DOHH2 (cell line): ENCODE results near the gene NOTCH1.

Source experiments
- H3F3A ChIP-seq: fragments of 200-600 bp; sonication (generic), shearing (Covaris generic); 2 replicates; pipeline ENCODE4 v1.6.0; 2016; ENCODE audit warnings: antibody characterized with exemption, mild to moderate bottlenecking; ENCODE audit not compliant: control insufficient read depth, insufficient read depth
- H3K27ac ChIP-seq: fragments of 200-600 bp; sonication (generic); 2 replicates; pipeline ENCODE4 v1.5.1; 2014; ENCODE audit warnings: low read depth, mild to moderate bottlenecking, low read length, moderate library complexity
- H3K27me3 ChIP-seq: fragments of 200-600 bp; sonication (generic); 2 replicates; pipeline ENCODE4 v1.6.1; 2014; ENCODE audit warnings: mild to moderate bottlenecking, low read length, mixed read lengths; ENCODE audit not compliant: control insufficient read depth
- H3K36me3 ChIP-seq: fragments of 200-600 bp; sonication (generic); 2 replicates; pipeline ENCODE4 v1.6.1; 2014; ENCODE audit warnings: mild to moderate bottlenecking, low read length, moderate library complexity, mixed read lengths; ENCODE audit not compliant: control insufficient read depth
- H3K4me1 ChIP-seq: fragments of 200-600 bp; sonication (generic); 2 replicates; pipeline ENCODE4 v1.6.1; 2014; ENCODE audit warnings: mild to moderate bottlenecking, low read length, mixed read lengths; ENCODE audit not compliant: control insufficient read depth
- H3K4me2 ChIP-seq: fragments of 200-600 bp; sonication (generic); 2 replicates; pipeline ENCODE4 v1.6.0; 2014; ENCODE audit warnings: mild to moderate bottlenecking, low read length, moderate library complexity
- H3K4me3 ChIP-seq: fragments of 200-600 bp; sonication (generic); 2 replicates; pipeline ENCODE4 v1.5.1; 2014; ENCODE audit warnings: mild to moderate bottlenecking, low read length, mixed read lengths
- H3K79me2 ChIP-seq: fragments of 200-600 bp; sonication (generic); 2 replicates; pipeline ENCODE4 v1.6.1; 2014; ENCODE audit warnings: mild to moderate bottlenecking, low read length, mixed read lengths; ENCODE audit not compliant: control insufficient read depth
- H3K9me2 ChIP-seq: fragments of 200-600 bp; sonication (generic); replicated peaks from 2 replicates; pipeline ENCODE4 v1.6.1; 2014; ENCODE audit warnings: mild to moderate bottlenecking, low read length, mixed read lengths; ENCODE audit not compliant: control insufficient read depth
- H3K9me3 ChIP-seq: fragments of 200-600 bp; sonication (generic); 2 replicates; pipeline ENCODE4 v1.6.1; 2014; ENCODE audit warnings: antibody characterized with exemption, low read length, mixed read lengths; ENCODE audit not compliant: control insufficient read depth, insufficient read depth
- H4K20me1 ChIP-seq: fragments of 200-600 bp; sonication (generic); 2 replicates; pipeline ENCODE4 v1.6.0; 2014; ENCODE audit warnings: low read depth, mild to moderate bottlenecking, antibody characterized with exemption, low read length, moderate library complexity; ENCODE audit not compliant: control insufficient read depth, insufficient read depth
- EZH2phosphoT487 ChIP-seq: fragments of 200-600 bp; sonication (generic); IDR thresholded peaks from 2 replicates; pipeline ENCODE4 v1.6.1; 2017; ENCODE audit warnings: borderline replicate concordance, mild to moderate bottlenecking, antibody characterized with exemption, low read length, moderate library complexity, mixed read lengths
- TF ChIP-seq, protein P1 (sequence below): fragments of 200-600 bp; sonication (generic); IDR thresholded peaks from one replicate; pipeline ENCODE4 v1.5.1; 2014; ENCODE audit warnings: antibody characterized with exemption, mild to moderate bottlenecking, low read depth, low read length; ENCODE audit not compliant: poor library complexity, severe bottlenecking

Gene NOTCH1

DNA sequence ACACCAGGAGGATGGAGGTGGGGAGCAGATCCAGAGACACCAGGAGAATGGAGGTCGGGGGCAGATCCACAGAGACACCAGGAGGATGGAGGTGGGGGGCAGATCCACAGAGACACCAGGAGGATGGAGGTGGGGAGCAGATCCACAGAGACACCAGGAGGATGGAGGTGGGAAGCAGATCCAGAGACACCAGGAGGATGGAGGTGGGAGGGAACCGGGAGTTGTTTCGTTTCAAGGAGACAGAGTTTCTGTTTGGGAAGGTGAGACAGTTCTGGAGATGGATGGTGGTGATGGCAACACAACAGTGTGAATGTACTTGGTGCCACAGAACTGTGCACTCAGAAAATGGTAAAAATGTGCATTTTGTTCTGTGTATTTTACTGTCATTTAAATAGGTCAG, 97.2 kb downstream of the NOTCH1 start:
- no peaks in the 10 kb centered on the region for H3F3A ChIP-seq
- H3K9me3 ChIP-seq = no peaks in the 10 kb centered on the region
- no peaks in the 10 kb centered on the region for H3K4me1 ChIP-seq
- no peak for TF ChIP-seq EZH2phosphoT487
- TF ChIP-seq, protein P1, sequence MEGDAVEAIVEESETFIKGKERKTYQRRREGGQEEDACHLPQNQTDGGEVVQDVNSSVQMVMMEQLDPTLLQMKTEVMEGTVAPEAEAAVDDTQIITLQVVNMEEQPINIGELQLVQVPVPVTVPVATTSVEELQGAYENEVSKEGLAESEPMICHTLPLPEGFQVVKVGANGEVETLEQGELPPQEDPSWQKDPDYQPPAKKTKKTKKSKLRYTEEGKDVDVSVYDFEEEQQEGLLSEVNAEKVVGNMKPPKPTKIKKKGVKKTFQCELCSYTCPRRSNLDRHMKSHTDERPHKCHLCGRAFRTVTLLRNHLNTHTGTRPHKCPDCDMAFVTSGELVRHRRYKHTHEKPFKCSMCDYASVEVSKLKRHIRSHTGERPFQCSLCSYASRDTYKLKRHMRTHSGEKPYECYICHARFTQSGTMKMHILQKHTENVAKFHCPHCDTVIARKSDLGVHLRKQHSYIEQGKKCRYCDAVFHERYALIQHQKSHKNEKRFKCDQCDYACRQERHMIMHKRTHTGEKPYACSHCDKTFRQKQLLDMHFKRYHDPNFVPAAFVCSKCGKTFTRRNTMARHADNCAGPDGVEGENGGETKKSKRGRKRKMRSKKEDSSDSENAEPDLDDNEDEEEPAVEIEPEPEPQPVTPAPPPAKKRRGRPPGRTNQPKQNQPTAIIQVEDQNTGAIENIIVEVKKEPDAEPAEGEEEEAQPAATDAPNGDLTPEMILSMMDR = no peak
- H4K20me1 ChIP-seq = no peaks in the 10 kb centered on the region
- no peaks in the 10 kb centered on the region for H3K9me2 ChIP-seq
- H3K27me3 ChIP-seq = no peaks in the 10 kb centered on the region
- no peak overlapping the region for H3K27ac ChIP-seq
- H3K79me2 ChIP-seq = no peaks in the 10 kb centered on the region
- no peak overlapping the region for H3K4me2 ChIP-seq
- H3K4me3 ChIP-seq = no peak overlapping the region
- H3K36me3 ChIP-seq = peaks cover 75% of the 10 kb centered on the region

DNA sequence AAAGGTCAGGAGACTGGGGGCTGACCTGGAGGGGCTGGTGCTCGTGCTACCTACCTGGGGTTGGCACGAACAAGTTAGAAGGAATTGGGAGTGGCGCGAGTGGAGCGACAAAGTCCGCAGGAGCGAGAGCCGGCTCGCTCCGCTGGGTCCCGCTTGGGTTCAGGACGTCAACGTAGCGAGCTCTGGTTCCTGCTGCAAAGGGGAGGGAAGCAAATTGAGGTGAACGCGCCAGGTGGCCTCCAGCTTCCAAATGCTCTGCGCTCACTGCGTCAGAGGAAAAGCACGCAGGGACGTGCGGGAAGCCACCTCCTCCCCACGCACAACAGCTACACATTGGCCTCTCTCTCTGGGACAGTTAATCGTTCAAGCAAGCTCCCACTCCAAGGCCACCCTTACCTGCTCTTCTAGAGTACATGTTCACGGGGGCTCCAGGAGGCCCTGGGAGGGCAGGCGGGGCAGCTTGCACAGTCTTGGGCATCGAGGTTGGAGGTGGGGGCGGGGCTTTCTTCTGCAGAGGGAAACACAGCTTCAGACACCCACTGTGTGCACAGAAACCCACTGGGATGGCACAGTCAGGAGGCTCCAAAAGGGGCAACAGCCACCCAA, 98.6 kb downstream of the NOTCH1 start:
- H3F3A ChIP-seq = no peaks in the 10 kb centered on the region
- H3K4me3 ChIP-seq = no peak overlapping the region
- no peaks in the 10 kb centered on the region for H3K4me1 ChIP-seq
- H3K4me2 ChIP-seq = no peak overlapping the region
- H3K36me3 ChIP-seq = peaks cover 77% of the 10 kb centered on the region
- H3K9me3 ChIP-seq = no peaks in the 10 kb centered on the region
- H3K27me3 ChIP-seq = no peaks in the 10 kb centered on the region
- no peak for TF ChIP-seq EZH2phosphoT487
- TF ChIP-seq, protein P1 = no peak
- H3K79me2 ChIP-seq = no peaks in the 10 kb centered on the region
- no peaks in the 10 kb centered on the region for H3K9me2 ChIP-seq
- H4K20me1 ChIP-seq = no peaks in the 10 kb centered on the region
- no peak overlapping the region for H3K27ac ChIP-seq

DNA sequence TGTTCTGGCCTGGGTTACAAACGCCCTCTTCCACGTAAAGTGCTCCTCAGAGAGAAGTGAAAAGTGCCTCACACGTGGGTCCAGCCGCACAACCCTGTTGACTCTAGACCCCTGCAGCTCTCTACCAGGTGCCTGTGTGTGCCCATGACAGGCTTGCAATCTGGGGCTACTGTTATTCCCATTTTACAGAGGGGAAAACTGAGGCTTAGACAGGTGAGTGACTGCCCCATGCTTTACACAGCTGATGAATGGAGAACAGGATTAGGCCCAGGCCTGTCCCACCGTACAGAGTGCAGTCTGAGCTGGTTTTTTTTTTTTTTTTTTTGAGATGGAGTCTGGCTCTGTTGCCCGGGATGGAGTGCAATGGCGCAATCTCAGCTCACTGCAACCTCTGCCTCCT, 100.0 kb downstream of the NOTCH1 start:
- Histone ChIP-seq H3K4me1 (no peaks in the 10 kb centered on the region), H3K9me2 (no peaks in the 10 kb centered on the region), H3K36me3 (peaks cover 78% of the 10 kb centered on the region), H3K27me3 (no peaks in the 10 kb centered on the region), H4K20me1 (no peaks in the 10 kb centered on the region), H3F3A (peaks cover 1% of the 10 kb centered on the region; the same call in 1 of the 2 replicates), H3K79me2 (no peaks in the 10 kb centered on the region), H3K4me3 (no peak overlapping the region), H3K9me3 (no peaks in the 10 kb centered on the region), H3K4me2 (no peak overlapping the region), H3K27ac (no peak overlapping the region)
- no peak for TF ChIP-seq EZH2phosphoT487
- TF ChIP-seq, protein P1 = no peak
